ENCODE measurements around the gene UBTFL1.
"Not testable (repeated sequence)": the region's sequence is repeated elsewhere in the genome, so short reads cannot be mapped to it uniquely, and the experiment has no call there.

UBTFL1 gene

GRCh38 chr11:90085650-90086049, at the start of gene UBTFL1:
TSS of gene UBTFL1 (plus strand) at chr11:90085950. CDS start at chr11:90085950, 0 bp downstream.
- DNase-seq: not testable (repeated sequence)

- not testable (repeated sequence) for DNase-seq
Observed at GRCh38 chr11:90051591-90052209, 34.0 kb upstream of the UBTFL1 start.

- not testable (repeated sequence) for DNase-seq
Observed at GRCh38 chr11:90052311-90052710, 33.4 kb upstream of the UBTFL1 start.

GRCh38 chr11:90053545-90053944, 32.2 kb upstream of the UBTFL1 start:
- not testable (repeated sequence) for DNase-seq

GRCh38 chr11:90088731-90089130, 3.0 kb downstream of the UBTFL1 start:
- not testable (repeated sequence) for DNase-seq

- not testable (repeated sequence) for DNase-seq
Observed at GRCh38 chr11:90095230-90095924, 9.6 kb downstream of the UBTFL1 start.

- not testable (repeated sequence) for DNase-seq
Observed at GRCh38 chr11:90098261-90098660, 12.5 kb downstream of the UBTFL1 start.

- DNase-seq: no peak
Observed at GRCh38 chr11:90100431-90100830, 14.7 kb downstream of the UBTFL1 start.

- no peak for DNase-seq
Observed at GRCh38 chr11:90113541-90113940, 27.8 kb downstream of the UBTFL1 start.

GRCh38 chr11:90120191-90120590, 34.4 kb downstream of the UBTFL1 start:
- no peak for DNase-seq

GRCh38 chr11:90124371-90124770, 38.6 kb downstream of the UBTFL1 start:
- no peak for DNase-seq

- DNase-seq: no peak
Observed at GRCh38 chr11:90124946-90125345, 39.2 kb downstream of the UBTFL1 start.

- DNase-seq: no peak
Observed at GRCh38 chr11:90133560-90134477, 48.1 kb downstream of the UBTFL1 start.

GRCh38 chr11:90134478-90135003, 48.8 kb downstream of the UBTFL1 start, which contains the start of gene NAALAD2:
TSS of gene NAALAD2 (plus strand) at chr11:90134663. CDS start at chr11:90134759, 96 bp downstream.
- no peak for DNase-seq

GRCh38 chr11:90135016-90135415, 49.3 kb downstream of the UBTFL1 start:
- DNase-seq: no peak

All from NCI-H446 treated with DMSO at 0.1 percent for 48 hours (cell line).